CD4-positive, alpha-beta T cell treated with Interleukin-17A for 1 hour (primary cell): Measurements from ENCODE around the gene CEL.

Experiments used
- DNase-seq: peaks from one replicate; pipeline ENCODE4 v3.0.0-alpha.2; 2020

Gene CEL

DNA sequence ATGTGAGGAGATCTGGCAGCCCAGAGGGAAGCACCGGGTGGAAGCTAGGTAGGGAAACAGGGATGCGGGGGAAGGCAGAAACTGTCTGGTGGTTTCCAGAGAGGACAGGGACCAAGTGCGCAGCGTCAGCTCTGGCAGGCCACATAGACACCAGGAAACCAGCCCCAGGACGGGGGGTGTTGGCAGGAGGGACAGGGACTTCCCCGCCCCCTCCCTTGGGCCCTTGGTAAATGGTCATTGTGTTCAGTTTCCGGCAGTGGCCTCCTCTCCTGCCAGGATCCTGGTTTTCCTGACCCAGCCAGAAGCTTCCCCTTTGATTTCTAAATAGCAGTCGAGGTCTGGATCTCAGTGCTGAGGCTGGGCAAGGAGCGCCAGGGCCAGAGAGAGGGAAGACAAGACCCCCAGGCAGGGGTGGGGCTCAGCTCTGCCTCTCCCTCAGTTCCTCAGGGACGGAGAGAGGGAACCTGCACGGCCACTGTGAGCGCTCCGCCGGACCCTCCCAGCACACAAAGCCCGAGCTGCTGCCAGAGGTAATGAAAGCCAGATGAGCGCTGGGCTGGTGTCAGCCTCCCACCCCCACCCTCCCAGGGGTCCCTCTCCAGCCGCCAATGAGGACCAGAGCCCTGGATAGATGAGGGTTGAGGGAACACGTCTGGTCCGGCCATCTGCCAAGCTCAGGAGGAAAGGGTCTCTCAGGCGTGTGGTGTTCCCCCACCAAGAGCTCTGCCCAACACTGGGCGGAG lies 57.5 kb downstream of the CEL start:
- DNase-seq: no peak

DNA sequence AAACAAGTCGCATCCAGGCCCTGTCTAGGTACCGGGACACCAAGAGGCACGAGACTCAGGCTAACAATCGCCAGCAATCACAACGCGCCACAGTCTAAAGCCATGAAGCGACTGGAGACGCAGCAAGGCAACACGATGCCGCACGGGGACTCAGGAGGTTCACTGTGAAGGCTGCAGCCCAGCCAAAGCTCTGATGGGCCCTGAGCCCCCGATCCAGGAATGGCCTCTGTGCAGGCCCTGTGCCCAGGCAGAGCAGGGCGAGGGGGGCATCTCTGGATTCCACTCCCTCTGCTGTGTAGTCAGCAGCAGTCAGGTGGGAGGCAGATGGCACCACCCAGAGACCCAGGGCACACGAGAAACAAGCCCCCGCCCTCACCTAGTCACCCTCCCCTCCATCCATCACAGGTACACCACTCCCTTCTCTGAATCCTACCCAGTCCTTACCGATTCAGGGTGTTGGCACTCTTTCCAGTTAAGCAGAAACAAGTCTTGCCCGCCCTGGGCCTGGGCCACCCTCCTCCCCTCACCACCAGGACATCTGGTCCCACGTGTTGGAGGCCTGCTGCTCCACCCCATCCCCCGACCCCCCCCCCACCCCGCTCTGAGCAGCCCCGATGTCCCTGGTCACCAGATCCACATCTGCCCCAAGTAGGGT lies 58.2 kb downstream of the CEL start:
- no peak for DNase-seq

DNA sequence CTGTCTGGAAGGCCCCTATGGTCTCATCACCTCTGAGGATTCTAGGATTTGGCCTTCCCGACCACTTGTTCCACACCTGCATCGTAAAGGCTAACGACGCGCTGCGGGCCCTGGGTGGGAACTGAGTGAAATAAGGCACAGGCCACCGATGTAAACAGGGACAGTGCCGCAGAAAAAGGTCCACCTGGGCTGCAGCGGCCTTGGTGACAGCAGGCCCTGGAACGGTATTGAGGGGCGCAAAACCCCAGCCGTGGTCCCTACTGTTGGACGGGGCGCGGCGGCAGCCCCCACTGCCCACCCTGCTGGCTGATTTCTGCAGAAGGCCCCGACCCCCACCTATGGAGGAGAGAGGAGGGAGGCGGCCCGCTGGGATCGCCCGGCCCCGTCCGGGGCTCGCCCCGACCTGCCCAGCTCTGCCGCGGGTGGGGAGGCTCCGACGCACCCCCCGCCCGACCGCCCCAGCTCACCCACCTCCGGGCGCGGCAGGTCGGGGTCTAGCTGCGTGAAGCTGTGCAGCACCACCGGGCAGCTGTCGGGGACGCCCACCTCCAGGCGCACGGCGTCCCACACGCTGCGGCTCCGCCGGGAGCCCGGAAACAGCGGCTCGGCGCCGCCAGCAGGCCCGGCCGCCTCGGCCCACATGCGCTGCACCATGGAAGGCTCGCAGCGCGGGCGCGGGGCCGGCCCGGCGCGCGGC lies 58.9 kb downstream of the CEL start:
- no peak for DNase-seq
